T-cell (primary cell): ENCODE measurements around the gene CIAO3. TPM values are rescaled to one million over a fixed set of nuclear protein-coding genes. Genes with fewer than 3 reads are reported as not detected.
A peak's percentile ranks its signal among the peaks of the same experiment; 100 is the strongest.

Experiments used
- ATAC-seq, 4 experiments: fragments of 200-7000 bp in 3 of 4; fragments of 150-1000 bp in 1 of 4; cut with Tn5 transposase; replicated peaks in 1 of 4; 1 replicate in 3 of 4; 2 replicates in 1 of 4; pipeline ENCODE4 v1.10.0; 2021; ENCODE audit warnings: moderate library complexity in 3 of 4, mild to moderate bottlenecking in 2 of 4, moderate number of reproducible peaks in 1 of 4
- CTCF ChIA-PET, 2 donors: fragments of 300-600 bp; sonication (Branson Sonifier 250); formaldehyde crosslinking; loops; one replicate each; lab custom pipeline; 2022; ENCODE audit warnings: antibody characterized with exemption in 2 of 2; lab: Charles Lee
- POLR2A ChIA-PET, 2 donors: fragments of 300-600 bp; sonication (Branson Sonifier 250); formaldehyde crosslinking; loops; one replicate each; lab custom pipeline; 2022; ENCODE audit warnings: antibody characterized with exemption in 2 of 2; lab: Charles Lee
- DNase-seq, 35 experiments: peaks; one replicate each; pipeline versions ENCODE4 v3.0.0 to v3.0.0-alpha.2; 2013 to 2023
- H3K27ac ChIP-seq: one replicate; pipeline ENCODE4 v1.5.1; 2013; ENCODE audit warnings: low read length
- H3K27me3 ChIP-seq, 2 experiments: replicated peaks in 1 of 2; 1 replicate in 1 of 2; 2 replicates in 1 of 2; pipeline versions ENCODE4 v1.6.1 to v1.7.0; 2013; ENCODE audit warnings: low read length in 1 of 2, mixed read lengths in 1 of 2; ENCODE audit not compliant: control insufficient read depth in 2 of 2, insufficient read depth in 2 of 2; ENCODE audit errors: extremely low read depth in 1 of 2
- H3K36me3 ChIP-seq, 2 donors: 1 replicate in 1 of 2; 2 replicates in 1 of 2; pipeline versions ENCODE4 v1.6.1 to v1.7.0; 2013; ENCODE audit warnings: low read length in 1 of 2; ENCODE audit not compliant: control insufficient read depth in 2 of 2, insufficient read depth in 1 of 2; ENCODE audit errors: extremely low read depth in 1 of 2
- H3K4me1 ChIP-seq, 2 experiments: 1 replicate in 1 of 2; 2 replicates in 1 of 2; pipeline versions ENCODE4 v1.6.1 to v1.7.0; 2013; ENCODE audit warnings: low read length in 2 of 2, mixed read lengths in 1 of 2; ENCODE audit not compliant: insufficient read depth in 2 of 2, control insufficient read depth in 1 of 2; ENCODE audit errors: extremely low read depth in 1 of 2
- H3K4me3 ChIP-seq, 2 donors: 1 replicate in 1 of 2; 2 replicates in 1 of 2; pipeline versions ENCODE4 v1.5.1 to v1.7.0; 2013; ENCODE audit warnings: mild to moderate bottlenecking in 2 of 2, low read length in 1 of 2, moderate library complexity in 1 of 2; ENCODE audit not compliant: control insufficient read depth in 1 of 2; ENCODE audit errors: extremely low read depth in 1 of 2
- H3K9me3 ChIP-seq: 2 replicates; pipeline ENCODE4 v1.7.0; 2013
- H3K27ac Mint-ChIP-seq, 2 donors: one replicate each; pipeline ENCODE4 v1.8.0; 2020 to 2021; ENCODE audit warnings: mild to moderate bottlenecking in 2 of 2, mixed read lengths in 2 of 2
- H3K27me3 Mint-ChIP-seq, 2 donors: one replicate each; pipeline ENCODE4 v1.8.0; 2021 to 2022; ENCODE audit warnings: mixed read lengths in 2 of 2
- H3K36me3 Mint-ChIP-seq: one replicate; pipeline ENCODE4 v1.8.0; 2021; ENCODE audit warnings: mixed read lengths
- H3K4me1 Mint-ChIP-seq, 3 donors: one replicate each; pipeline ENCODE4 v1.8.0; 2020 to 2022; ENCODE audit warnings: mixed read lengths in 3 of 3, mild to moderate bottlenecking in 1 of 3
- H3K4me3 Mint-ChIP-seq, 3 donors: one replicate each; pipeline ENCODE4 v1.8.0; 2020 to 2022; ENCODE audit warnings: mild to moderate bottlenecking in 3 of 3, mixed read lengths in 3 of 3, moderate library complexity in 3 of 3
- H3K9me3 Mint-ChIP-seq, 3 donors: one replicate each; pipeline ENCODE4 v1.8.0; 2020 to 2022; ENCODE audit warnings: mixed read lengths in 3 of 3
- WGBS: methylation state at CpG from one replicate; pipeline ENCODE4 v1.1.5; 2013; ENCODE audit warnings: missing lambda C conversion rate; ENCODE audit not compliant: insufficient coverage; 5-methylcytosine and 5-hydroxymethylcytosine counted together
- total RNA-seq, 35 experiments: library from RNA in 6 of 35; stranded (reverse) in 6 of 35; fragments of 120-200 nt in 1 of 35; gene quantifications; one replicate each; pipeline versions ENCODE4 v1.2.1 to v1.2.4 and lab custom pipeline; 2013 to 2026

The CIAO3 gene
- total RNA-seq, 5 donors from 2014 or later (not counting 1 experiment from before 2014, with no cell fraction given): 36.2 to 69.1 (median 58.6) TPM

DNA sequence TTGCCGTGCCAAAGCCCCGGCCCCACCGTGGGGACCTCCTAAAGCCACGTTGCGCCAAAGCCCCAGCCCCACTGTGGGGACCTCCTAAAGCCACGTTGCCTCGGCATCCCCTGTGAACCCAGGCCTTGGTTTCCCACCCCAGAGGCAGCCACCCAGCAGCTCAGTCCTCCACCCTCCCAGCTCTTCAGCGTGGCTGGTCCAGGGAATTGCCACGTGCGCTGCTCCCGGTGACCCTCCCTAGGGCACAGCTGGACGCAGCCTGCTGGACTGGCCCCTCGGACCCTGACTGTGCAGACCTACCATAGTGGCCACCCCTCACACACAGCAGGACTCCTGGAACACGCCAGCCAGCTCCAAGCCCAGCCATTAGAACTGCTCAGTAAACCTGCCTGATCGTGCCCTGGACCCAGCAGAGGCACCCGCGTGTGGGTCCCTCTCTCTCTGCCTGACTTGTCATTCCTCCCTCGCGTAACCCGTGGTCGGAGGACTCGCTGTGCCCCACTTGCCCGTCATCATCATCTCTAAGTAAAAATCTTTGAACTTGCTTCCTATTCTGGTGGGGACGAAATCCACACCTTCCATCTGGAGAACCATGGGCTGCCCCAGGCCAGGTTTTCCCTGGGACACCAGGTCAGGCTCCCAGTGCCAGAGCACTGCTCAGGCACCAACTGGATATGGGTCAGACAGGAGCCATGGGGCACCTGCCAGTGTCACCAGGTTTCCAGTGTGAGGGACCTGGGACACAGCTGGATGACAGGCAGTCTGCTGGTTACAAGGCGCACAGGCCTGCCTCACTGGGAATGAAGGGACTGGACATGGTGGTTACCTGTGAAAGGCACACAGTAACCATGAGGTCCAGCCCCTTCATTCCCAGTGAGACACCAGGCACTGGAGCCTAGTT, 5.6 kb downstream of the CIAO3 start:
- DNase-seq (no peak), ATAC-seq (no peak)
- CTCF ChIA-PET: interaction anchor here in 1 of 2 donors (0.6 kb wide), 1 partner anchor 1126 kb away, joined by 5 read pairs; no protein-coding TSS in a partner anchor
- Mint-ChIP-seq H3K36me3 (peaks cover 12% of the 10 kb centered on the region), H3K4me1 (peaks cover 0 to 14% (median 12%) of the 10 kb centered on the region in 3 donors), H3K4me3 (no peak overlapping the region), H3K27ac (no peak overlapping the region), H3K27me3 (no peaks in the 10 kb centered on the region), H3K9me3 (no peaks in the 10 kb centered on the region)
- Histone ChIP-seq H3K27ac (no peak overlapping the region), H3K27me3 (no peaks in the 10 kb centered on the region), H3K4me1 (peaks cover 0 to 9% of the 10 kb centered on the region in 2 experiments), H3K36me3 (peaks cover 20 to 47% of the 10 kb centered on the region in 2 donors), H3K4me3 (no peak overlapping the region), H3K9me3 (no peaks in the 10 kb centered on the region)
- POLR2A ChIA-PET: no interaction called here
- 95% methylated on average over 24 of the region's 25 CpGs for WGBS

DNA sequence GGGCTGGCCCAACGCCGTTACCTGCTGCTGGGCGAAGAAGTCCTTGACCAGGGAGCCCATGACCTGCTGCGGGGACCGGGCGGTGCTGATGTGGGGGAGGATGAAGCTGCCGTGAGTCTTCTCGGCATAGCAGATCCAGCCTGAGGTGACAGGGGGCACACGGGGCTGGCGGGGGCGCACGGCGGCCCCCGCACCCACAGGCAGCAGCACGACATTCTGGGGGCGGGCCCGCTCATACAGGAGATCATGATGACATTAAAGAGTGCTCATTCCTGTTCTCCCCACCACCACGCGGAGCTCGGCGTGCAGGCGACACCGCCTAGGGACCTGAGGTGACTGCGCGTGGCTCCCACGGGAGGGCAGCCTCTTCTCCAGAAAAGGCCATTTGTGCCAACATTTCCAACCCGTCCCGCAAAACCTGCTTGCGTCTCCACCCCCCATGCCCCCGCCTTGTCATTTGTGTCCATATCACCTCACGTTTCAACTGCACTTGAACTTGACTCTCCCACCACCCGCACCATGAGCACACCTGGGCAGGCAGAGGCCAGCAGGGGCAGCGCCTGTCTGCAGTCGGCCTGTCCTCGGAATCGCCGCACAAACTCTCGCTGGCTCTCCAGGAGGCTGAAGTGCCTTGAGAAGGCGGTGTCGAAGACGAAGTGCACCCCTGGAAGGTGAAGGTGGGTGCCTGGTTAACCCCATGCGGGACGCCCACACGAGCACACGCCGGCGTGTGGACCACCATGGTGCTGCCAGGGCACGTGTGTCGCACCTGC, 6.4 kb downstream of the CIAO3 start:
- Histone ChIP-seq H3K9me3 (no peaks in the 10 kb centered on the region), H3K27ac (no peak overlapping the region), H3K4me1 (peaks cover 0 to 1% of the 10 kb centered on the region in 2 experiments), H3K27me3 (no peaks in the 10 kb centered on the region), H3K36me3 (peaks cover 23 to 47% of the 10 kb centered on the region in 2 donors), H3K4me3 (no peak overlapping the region)
- Mint-ChIP-seq H3K9me3 (no peaks in the 10 kb centered on the region), H3K36me3 (peaks cover 12% of the 10 kb centered on the region), H3K4me3 (no peak overlapping the region), H3K4me1 (peaks cover 0 to 8% (median 7%) of the 10 kb centered on the region in 3 donors), H3K27ac (no peak overlapping the region), H3K27me3 (no peaks in the 10 kb centered on the region)
- ChIA-PET POLR2A (no interaction called here), CTCF (no interaction called here)
- no peak for ATAC-seq
- no peak for DNase-seq
- 94% methylated on average over 43 of the region's 49 CpGs for WGBS

DNA sequence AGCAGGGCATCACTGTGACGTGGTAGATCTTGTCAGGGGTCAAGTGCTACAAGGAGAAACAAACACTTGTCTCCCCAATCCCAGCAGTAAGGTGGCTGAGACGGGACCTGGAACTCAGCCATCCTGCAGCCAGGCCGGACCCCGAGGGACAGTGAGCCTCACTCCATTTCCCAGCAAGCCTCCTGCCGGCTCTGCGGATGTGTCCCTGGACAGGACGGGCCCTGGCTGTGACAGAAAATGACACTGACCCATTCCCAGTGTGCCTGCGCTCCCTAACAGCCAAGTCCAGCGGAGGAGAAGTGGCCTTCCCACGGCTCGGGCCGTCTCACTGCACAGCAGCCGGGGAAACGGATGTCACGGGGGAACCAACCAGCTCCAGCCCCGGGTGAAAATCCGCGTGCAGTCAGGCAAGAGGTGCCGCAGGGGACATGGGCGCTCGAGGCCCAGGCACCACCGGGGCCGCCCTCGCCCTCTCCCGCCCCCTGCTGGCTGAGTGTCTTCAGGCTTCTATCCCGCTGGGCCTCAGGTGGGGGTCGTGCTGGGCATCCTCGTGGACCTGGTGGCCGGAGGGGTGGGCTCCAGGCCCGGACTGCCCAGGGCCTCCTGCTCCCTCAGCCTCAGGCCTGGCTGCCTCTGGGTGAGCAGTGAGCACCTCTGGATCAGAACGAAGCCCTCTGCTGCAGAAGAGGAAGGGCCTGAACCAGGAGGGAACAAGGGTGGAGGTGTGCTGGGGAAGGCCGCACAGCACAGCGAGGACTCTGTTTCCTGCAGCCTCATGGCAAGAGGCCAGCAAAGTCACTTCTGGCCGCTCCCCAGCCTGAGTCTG, 7.2 kb downstream of the CIAO3 start:
- peaks cover 0 to 4% of the 10 kb centered on the region in 2 experiments for H3K4me1 ChIP-seq
- 93% methylated on average over 30 of the region's 34 CpGs for WGBS
- H3K36me3 ChIP-seq: peaks cover 23 to 47% of the 10 kb centered on the region in 2 donors
- DNase-seq (peak in 7 of 35 experiments; percentile 34 to 61 (median 45)), ATAC-seq (peak in 3 of 4 experiments; percentile 47 to 61 (median 49))
- no peak overlapping the region for H3K27ac Mint-ChIP-seq
- no peaks in the 10 kb centered on the region for H3K9me3 ChIP-seq
- no peak overlapping the region for H3K27ac ChIP-seq
- H3K9me3 Mint-ChIP-seq: no peaks in the 10 kb centered on the region
- CTCF ChIA-PET: no interaction called here
- H3K4me1 Mint-ChIP-seq: peaks cover 0 to 6% (median 4%) of the 10 kb centered on the region in 3 donors
- H3K4me3 Mint-ChIP-seq: no peak overlapping the region
- no peaks in the 10 kb centered on the region for H3K27me3 ChIP-seq
- POLR2A ChIA-PET: no interaction called here
- no peak overlapping the region for H3K4me3 ChIP-seq
- peaks cover 12% of the 10 kb centered on the region for H3K36me3 Mint-ChIP-seq
- no peaks in the 10 kb centered on the region for H3K27me3 Mint-ChIP-seq

DNA sequence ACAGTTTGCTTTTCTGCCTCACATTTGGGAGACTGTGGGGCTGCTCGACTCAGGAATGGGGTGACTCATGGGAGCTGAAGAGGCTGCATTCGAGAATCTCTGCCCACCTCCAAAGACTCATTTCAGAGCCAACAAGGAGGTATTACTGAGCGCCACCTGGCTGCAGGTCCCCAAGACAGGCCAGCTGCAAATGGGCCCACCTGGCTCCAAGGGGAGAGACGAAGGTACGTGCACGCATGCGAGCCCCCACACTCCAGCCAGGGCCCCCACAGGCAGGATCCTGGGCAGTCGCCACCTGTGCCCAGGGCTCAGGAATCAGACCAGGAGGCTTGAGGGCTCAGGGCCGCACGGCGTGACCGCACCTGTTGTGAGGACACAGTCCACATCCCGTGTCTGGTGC, 7.9 kb downstream of the CIAO3 start:
- ChIA-PET CTCF (no interaction called here), POLR2A (no interaction called here)
- H3K9me3 Mint-ChIP-seq: no peaks in the 10 kb centered on the region
- H3K4me1 ChIP-seq: peaks cover 0 to 7% of the 10 kb centered on the region in 2 experiments
- peaks cover 0 to 5% (median 3%) of the 10 kb centered on the region in 3 donors for H3K4me1 Mint-ChIP-seq
- H3K27ac Mint-ChIP-seq: no peak overlapping the region
- no peak for DNase-seq
- WGBS: 93% methylated on average over 12 of the region's 13 CpGs
- H3K27ac ChIP-seq: no peak overlapping the region
- no peaks in the 10 kb centered on the region for H3K27me3 ChIP-seq
- no peak overlapping the region for H3K4me3 ChIP-seq
- H3K27me3 Mint-ChIP-seq: no peaks in the 10 kb centered on the region
- peaks cover 23 to 45% of the 10 kb centered on the region in 2 donors for H3K36me3 ChIP-seq
- ATAC-seq: no peak
- peaks cover 12% of the 10 kb centered on the region for H3K36me3 Mint-ChIP-seq
- no peaks in the 10 kb centered on the region for H3K9me3 ChIP-seq
- no peak overlapping the region for H3K4me3 Mint-ChIP-seq

DNA sequence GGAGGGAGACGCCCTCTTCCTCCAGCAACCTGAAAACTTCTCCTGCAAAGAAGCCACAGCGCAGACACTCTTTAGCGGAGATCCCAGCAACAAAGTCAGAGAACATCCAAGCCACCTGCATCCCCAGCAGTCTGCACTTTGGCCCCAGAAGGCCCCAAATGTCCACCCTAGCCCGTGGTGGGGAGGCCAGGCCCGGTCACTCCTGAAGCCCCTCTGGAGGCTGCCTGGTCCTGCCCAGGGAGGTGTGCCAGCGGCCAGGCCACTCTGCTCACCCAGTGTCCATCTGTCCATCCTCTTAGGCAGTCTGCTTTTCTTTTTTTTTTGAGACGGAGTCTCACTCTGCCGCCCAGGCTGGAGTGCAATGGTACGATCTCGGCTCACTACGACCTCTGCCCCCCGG, 8.5 kb downstream of the CIAO3 start:
- H3K27me3 ChIP-seq: no peaks in the 10 kb centered on the region
- WGBS: 99% methylated on average over 10 of the region's 12 CpGs
- DNase-seq: no peak
- no peak for ATAC-seq
- H3K27ac Mint-ChIP-seq: no peak overlapping the region
- no peak overlapping the region for H3K4me3 Mint-ChIP-seq
- H3K4me3 ChIP-seq: no peak overlapping the region
- POLR2A ChIA-PET: no interaction called here
- H3K27me3 Mint-ChIP-seq: no peaks in the 10 kb centered on the region
- H3K9me3 ChIP-seq: no peaks in the 10 kb centered on the region
- H3K36me3 Mint-ChIP-seq: peaks cover 9% of the 10 kb centered on the region
- H3K36me3 ChIP-seq: peaks cover 23 to 42% of the 10 kb centered on the region in 2 donors
- CTCF ChIA-PET: no interaction called here
- peaks cover 0 to 2% (median 0%) of the 10 kb centered on the region in 3 donors for H3K4me1 Mint-ChIP-seq
- H3K9me3 Mint-ChIP-seq: no peaks in the 10 kb centered on the region
- peaks cover 0 to 12% of the 10 kb centered on the region in 2 experiments for H3K4me1 ChIP-seq
- no peak overlapping the region for H3K27ac ChIP-seq
